SK-N-SH (cell line): Measurements from ENCODE around the gene GLIS1. TPM values are rescaled to one million over a fixed set of nuclear protein-coding genes. Genes with fewer than 3 reads are reported as not detected.

Source experiments
- CTCF ChIA-PET: fragments of 300-600, 350-600 bp; formaldehyde crosslinking; extraction: SDS; loops from one replicate; lab custom pipeline; 2021; lab: Yijun Ruan, JAX
- POLR2A ChIA-PET: fragments of 350-600 bp; sonication (Branson Sonifier 250); formaldehyde crosslinking; extraction: SDS; loops from one replicate; lab custom pipeline; 2020; ENCODE audit warnings: antibody characterized with exemption, inconsistent platforms; lab: Yijun Ruan, JAX
- DNase-seq: peaks from one replicate; pipeline ENCODE4 v3.0.0; 2012
- H2AFZ ChIP-seq: fragments of 200-600 bp; sonication (generic); 2 replicates; pipeline ENCODE4 v1.8.1; 2016; ENCODE audit warnings: antibody characterized with exemption, mild to moderate bottlenecking, low read depth
- H3F3A ChIP-seq: fragments of 200-600 bp; sonication (generic); replicated peaks from 2 replicates; pipeline ENCODE3; 2016; ENCODE audit warnings: antibody characterized with exemption, mild to moderate bottlenecking; ENCODE audit not compliant: insufficient read depth
- H3K27ac ChIP-seq, 2 experiments: fragments of 200-500 bp in 1 of 2; fragments of 200-600 bp in 1 of 2; sonication (Bioruptor generic) in 1 of 2; sonication (generic), shearing (Covaris generic) in 1 of 2; 2 replicates each; pipeline versions ENCODE4 v1.5.1 to v1.6.1; 2014 to 2016; ENCODE audit warnings: low read depth in 2 of 2, inconsistent platforms in 1 of 2, low read length in 1 of 2, mild to moderate bottlenecking in 1 of 2, mixed read lengths in 1 of 2
- H3K27me3 ChIP-seq: fragments of 200-600 bp; sonication (generic), shearing (Covaris generic); 2 replicates; pipeline ENCODE4 v1.6.1; 2016; ENCODE audit warnings: mixed run types; ENCODE audit not compliant: insufficient read depth
- H3K36me3 ChIP-seq, 2 experiments: fragments of 200-500 bp in 1 of 2; fragments of 200-600 bp in 1 of 2; sonication (Bioruptor generic) in 1 of 2; sonication (generic) in 1 of 2; replicated peaks in 1 of 2; 2 replicates each; pipeline versions ENCODE3 to v1.5.1; 2014 to 2016; ENCODE audit warnings: low read length in 1 of 2, mild to moderate bottlenecking in 1 of 2; ENCODE audit not compliant: insufficient read depth in 2 of 2, control insufficient read depth in 1 of 2
- H3K4me1 ChIP-seq, 2 experiments: fragments of 200-500 bp in 1 of 2; fragments of 200-600 bp in 1 of 2; sonication (Bioruptor generic) in 1 of 2; sonication (generic), shearing (Covaris generic) in 1 of 2; 2 replicates each; pipeline versions ENCODE4 v1.5.1 to v1.6.1; 2014 to 2016; ENCODE audit warnings: low read depth in 1 of 2, low read length in 1 of 2, mixed run types in 1 of 2; ENCODE audit not compliant: insufficient read depth in 2 of 2, control insufficient read depth in 1 of 2
- H3K4me2 ChIP-seq: fragments of 200-600 bp; sonication (generic), shearing (Covaris generic); 2 replicates; pipeline ENCODE4 v1.6.1; 2017; ENCODE audit warnings: mixed run types
- H3K4me3 ChIP-seq, 2 experiments: fragments of 200-500 bp in 1 of 2; fragments of 200-600 bp in 1 of 2; sonication (Bioruptor generic) in 1 of 2; sonication (generic), shearing (Covaris generic) in 1 of 2; 2 replicates each; pipeline versions ENCODE4 v1.5.1 to v1.8.1; 2014 to 2016; ENCODE audit warnings: low read depth in 2 of 2, inconsistent platforms in 1 of 2, low read length in 1 of 2, mild to moderate bottlenecking in 1 of 2, mixed read lengths in 1 of 2, moderate library complexity in 1 of 2
- H3K79me2 ChIP-seq: fragments of 200-600 bp; sonication (generic); 2 replicates; pipeline ENCODE4 v1.8.1; 2017; ENCODE audit warnings: mild to moderate bottlenecking; ENCODE audit not compliant: insufficient read depth
- H3K9ac ChIP-seq: fragments of 200-600 bp; sonication (generic); 2 replicates; pipeline ENCODE4 v1.6.1; 2017; ENCODE audit warnings: mixed run types
- H3K9me2 ChIP-seq: fragments of 200-600 bp; sonication (generic); 2 replicates; pipeline ENCODE4 v1.6.1; 2017; ENCODE audit warnings: mixed run types
- H3K9me3 ChIP-seq: fragments of 200-600 bp; sonication (generic); 2 replicates; pipeline ENCODE4 v1.6.1; 2017; ENCODE audit warnings: mixed run types, mild to moderate bottlenecking, moderate library complexity
- H4K20me1 ChIP-seq: fragments of 200-600 bp; sonication (generic); 2 replicates; pipeline ENCODE4 v1.6.1; 2017; ENCODE audit warnings: mild to moderate bottlenecking, mixed run types; ENCODE audit not compliant: insufficient read depth
- ELF1 ChIP-seq: IDR thresholded peaks from 2 replicates; pipeline ENCODE4 v1.4.0; 2012
- EZH2phosphoT487 ChIP-seq: fragments of 200-600 bp; sonication (generic); IDR thresholded peaks from 2 replicates; pipeline ENCODE4 v1.6.1; 2017; ENCODE audit warnings: low read depth, mixed run types, mild to moderate bottlenecking, antibody characterized with exemption, moderate library complexity, borderline replicate concordance
- GABPA ChIP-seq: IDR thresholded peaks from 2 replicates; pipeline ENCODE4 v1.4.0; 2012; ENCODE audit warnings: low read depth, mild to moderate bottlenecking
- JUND ChIP-seq: IDR thresholded peaks from 2 replicates; pipeline ENCODE4 v1.4.0; 2012
- MEF2A ChIP-seq: IDR thresholded peaks from 2 replicates; pipeline ENCODE4 v1.4.0; 2012; ENCODE audit warnings: low read depth, borderline replicate concordance
- NRF1 ChIP-seq: IDR thresholded peaks from 2 replicates; pipeline ENCODE4 v1.6.1; 2012; ENCODE audit warnings: low read depth, mild to moderate bottlenecking, low read length
- POLR2AphosphoS5 ChIP-seq: IDR thresholded peaks from 2 replicates; pipeline ENCODE4 v1.6.1; 2012; ENCODE audit warnings: low read depth, low read length
- RAD21 ChIP-seq: IDR thresholded peaks from 2 replicates; pipeline ENCODE4 v1.6.1; 2012; ENCODE audit warnings: mild to moderate bottlenecking, low read length
- RCOR1 ChIP-seq: fragments of 150-350 bp; IDR thresholded peaks from 2 replicates; pipeline ENCODE4 v1.6.1; 2017; ENCODE audit warnings: antibody characterized with exemption, low read length
- RFX5 ChIP-seq: IDR thresholded peaks from 2 replicates; pipeline ENCODE4 v1.6.1; 2012; ENCODE audit warnings: mild to moderate bottlenecking, improper control_type of control experiment, low read length
- SMC3 ChIP-seq: IDR thresholded peaks from 2 replicates; pipeline ENCODE4 v1.6.1; 2012; ENCODE audit warnings: low read depth, low read length, improper control_type of control experiment
- YY1 ChIP-seq: IDR thresholded peaks from 2 replicates; pipeline ENCODE4 v1.4.0; 2012; ENCODE audit warnings: low read depth, mild to moderate bottlenecking
- WGBS: methylation state at CpG from one replicate; pipeline ENCODE4 v1.1.6; 2017; ENCODE audit warnings: low lambda C conversion rate; 5-methylcytosine and 5-hydroxymethylcytosine counted together
- polyA plus RNA-seq, 3 experiments: library from polyadenylated mRNA; depleted of rRNA; stranded (reverse); fragments of >200 nt; gene quantifications; 2 replicates each; pipeline ENCODE4 v1.2.3, GENCODE V29; 2012
- TF ChIP-seq, protein P1 (sequence below): IDR thresholded peaks from 2 replicates; pipeline ENCODE4 v1.4.0; 2012; ENCODE audit warnings: low read depth, borderline replicate concordance
- TF ChIP-seq, protein P2 (sequence below): fragments of 150-350 bp; IDR thresholded peaks from 2 replicates; pipeline ENCODE4 v1.6.1; 2016; ENCODE audit warnings: mild to moderate bottlenecking, low read depth, low read length
- TF ChIP-seq, protein P3 (sequence below): IDR thresholded peaks from 2 replicates; pipeline ENCODE4 v1.4.0; 2012; ENCODE audit warnings: low read depth, borderline replicate concordance
- TF ChIP-seq, protein P4 (sequence below): fragments of 200-600 bp; sonication (generic); IDR thresholded peaks from 2 replicates; pipeline ENCODE4 v1.6.1; 2017; ENCODE audit warnings: antibody characterized with exemption, mild to moderate bottlenecking, moderate library complexity
- TF ChIP-seq, protein P5 (sequence below): IDR thresholded peaks from 2 replicates; pipeline ENCODE4 v1.4.0; 2012; ENCODE audit warnings: low read depth
- TF ChIP-seq, protein P6 (sequence below): fragments of 150-350 bp; IDR thresholded peaks from 2 replicates; pipeline ENCODE4 v1.6.1; 2017; ENCODE audit warnings: antibody characterized with exemption, low read length, low read depth, borderline replicate concordance

Gene GLIS1
- polyA plus RNA-seq, 1 of the 3 experiments (the other 2 are of a cell fraction) = 0.13 TPM

DNA sequence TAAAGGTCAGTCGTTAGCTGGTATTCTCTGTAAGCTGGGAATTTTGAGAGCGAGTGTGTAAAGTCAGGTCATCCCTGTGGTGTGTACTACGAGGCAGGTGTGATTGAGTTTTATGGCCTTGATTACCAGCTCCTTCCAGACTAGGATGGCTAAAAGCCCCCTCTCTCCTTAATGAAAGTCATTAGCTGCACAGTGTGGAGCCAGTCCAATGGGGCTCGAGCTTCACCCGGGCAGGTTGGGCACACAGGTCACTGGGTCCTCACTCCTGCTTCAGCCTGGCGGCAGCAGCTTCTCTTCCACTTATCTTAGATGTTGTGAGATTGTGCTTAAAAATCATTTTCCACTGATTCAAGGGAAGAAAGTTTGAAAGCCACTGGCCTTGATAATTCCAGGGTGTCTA, 276.8 kb downstream of the GLIS1 start:
- H3K4me1 ChIP-seq = peaks cover 0 to 18% of the 10 kb centered on the region in 2 experiments; a peak in 1 of 4 replicates
- CTCF ChIA-PET = interaction anchor here (0.7 to 1.9 kb wide), 12 partner anchors 10 to 292 kb away, joined by 3 to 10 read pairs (median 3); no protein-coding TSS in a partner anchor
- H2AFZ ChIP-seq = no peak overlapping the region
- POLR2A ChIA-PET = no interaction called here
- peak overlapping the region in 1 of 2 experiments; percentile 76; a peak in 1 of 4 replicates for H3K27ac ChIP-seq
- H3K9me3 ChIP-seq = no peaks in the 10 kb centered on the region
- TF ChIP-seq, protein P1, sequence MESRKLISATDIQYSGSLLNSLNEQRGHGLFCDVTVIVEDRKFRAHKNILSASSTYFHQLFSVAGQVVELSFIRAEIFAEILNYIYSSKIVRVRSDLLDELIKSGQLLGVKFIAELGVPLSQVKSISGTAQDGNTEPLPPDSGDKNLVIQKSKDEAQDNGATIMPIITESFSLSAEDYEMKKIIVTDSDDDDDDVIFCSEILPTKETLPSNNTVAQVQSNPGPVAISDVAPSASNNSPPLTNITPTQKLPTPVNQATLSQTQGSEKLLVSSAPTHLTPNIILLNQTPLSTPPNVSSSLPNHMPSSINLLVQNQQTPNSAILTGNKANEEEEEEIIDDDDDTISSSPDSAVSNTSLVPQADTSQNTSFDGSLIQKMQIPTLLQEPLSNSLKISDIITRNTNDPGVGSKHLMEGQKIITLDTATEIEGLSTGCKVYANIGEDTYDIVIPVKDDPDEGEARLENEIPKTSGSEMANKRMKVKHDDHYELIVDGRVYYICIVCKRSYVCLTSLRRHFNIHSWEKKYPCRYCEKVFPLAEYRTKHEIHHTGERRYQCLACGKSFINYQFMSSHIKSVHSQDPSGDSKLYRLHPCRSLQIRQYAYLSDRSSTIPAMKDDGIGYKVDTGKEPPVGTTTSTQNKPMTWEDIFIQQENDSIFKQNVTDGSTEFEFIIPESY = no peak
- TF ChIP-seq RAD21 (no peak), YY1 (no peak), GABPA (no peak), POLR2AphosphoS5 (no peak), EZH2phosphoT487 (no peak)
- TF ChIP-seq, protein P2, sequence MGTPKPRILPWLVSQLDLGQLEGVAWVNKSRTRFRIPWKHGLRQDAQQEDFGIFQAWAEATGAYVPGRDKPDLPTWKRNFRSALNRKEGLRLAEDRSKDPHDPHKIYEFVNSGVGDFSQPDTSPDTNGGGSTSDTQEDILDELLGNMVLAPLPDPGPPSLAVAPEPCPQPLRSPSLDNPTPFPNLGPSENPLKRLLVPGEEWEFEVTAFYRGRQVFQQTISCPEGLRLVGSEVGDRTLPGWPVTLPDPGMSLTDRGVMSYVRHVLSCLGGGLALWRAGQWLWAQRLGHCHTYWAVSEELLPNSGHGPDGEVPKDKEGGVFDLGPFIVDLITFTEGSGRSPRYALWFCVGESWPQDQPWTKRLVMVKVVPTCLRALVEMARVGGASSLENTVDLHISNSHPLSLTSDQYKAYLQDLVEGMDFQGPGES = no peak
- TF ChIP-seq, protein P3, sequence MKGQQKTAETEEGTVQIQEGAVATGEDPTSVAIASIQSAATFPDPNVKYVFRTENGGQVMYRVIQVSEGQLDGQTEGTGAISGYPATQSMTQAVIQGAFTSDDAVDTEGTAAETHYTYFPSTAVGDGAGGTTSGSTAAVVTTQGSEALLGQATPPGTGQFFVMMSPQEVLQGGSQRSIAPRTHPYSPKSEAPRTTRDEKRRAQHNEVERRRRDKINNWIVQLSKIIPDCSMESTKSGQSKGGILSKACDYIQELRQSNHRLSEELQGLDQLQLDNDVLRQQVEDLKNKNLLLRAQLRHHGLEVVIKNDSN = no peak
- no peaks in the 10 kb centered on the region for H3K79me2 ChIP-seq
- no peak overlapping the region for H3K4me2 ChIP-seq
- no peaks in the 10 kb centered on the region for H3K9me2 ChIP-seq
- WGBS = 83% methylated on average over 6 of the region's 6 CpGs
- no peaks in the 10 kb centered on the region for H3F3A ChIP-seq
- H3K36me3 ChIP-seq = no peaks in the 10 kb centered on the region
- no peak for DNase-seq
- H4K20me1 ChIP-seq = no peaks in the 10 kb centered on the region
- no peaks in the 10 kb centered on the region; the same call in 1 of the 2 replicates for H3K27me3 ChIP-seq
- no peak overlapping the region for H3K9ac ChIP-seq
- H3K4me3 ChIP-seq = no peak overlapping the region

DNA sequence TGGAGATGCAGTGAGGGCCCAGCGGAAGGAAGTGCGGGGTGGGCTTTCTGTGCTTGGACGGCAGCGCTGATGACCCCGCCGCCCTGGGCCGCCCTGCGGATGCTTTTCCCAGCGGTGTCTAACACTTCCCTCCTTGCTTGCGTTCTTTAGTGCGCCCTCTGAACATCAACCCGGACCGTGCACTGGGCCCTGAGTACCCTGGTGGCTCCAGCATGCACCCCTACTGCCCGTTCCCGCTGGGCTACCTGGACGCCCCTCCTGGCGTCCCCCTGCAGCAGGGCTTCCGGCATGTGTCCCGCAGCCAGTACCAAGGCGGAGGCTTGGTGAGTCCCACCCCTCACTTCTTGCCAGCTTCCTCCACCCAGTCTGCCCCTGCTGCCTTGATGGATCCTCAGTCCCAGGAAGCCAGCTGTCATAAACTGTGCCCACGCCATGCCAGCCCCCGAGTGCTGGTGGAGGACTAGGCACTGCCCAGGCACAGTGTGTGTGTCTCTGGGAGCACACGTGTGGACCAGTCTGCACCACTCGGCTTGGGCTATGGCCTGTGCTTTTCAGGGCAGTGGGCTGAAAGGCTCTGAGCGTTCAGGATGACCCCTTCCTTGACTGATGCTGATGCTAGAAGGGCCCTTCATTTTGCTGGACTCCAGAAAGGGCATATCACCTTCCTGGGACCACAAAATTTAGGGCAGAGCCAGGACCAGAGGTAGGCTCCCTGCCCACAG, 277.5 kb downstream of the GLIS1 start:
- Histone ChIP-seq H3K79me2 (no peaks in the 10 kb centered on the region), H2AFZ (no peak overlapping the region), H3K4me1 (peaks cover 0 to 18% of the 10 kb centered on the region in 2 experiments; a peak in 1 of 4 replicates), H4K20me1 (no peaks in the 10 kb centered on the region), H3K9me2 (no peaks in the 10 kb centered on the region), H3K9me3 (no peaks in the 10 kb centered on the region), H3F3A (no peaks in the 10 kb centered on the region), H3K4me2 (no peak overlapping the region), H3K36me3 (no peaks in the 10 kb centered on the region), H3K9ac (no peak overlapping the region), H3K4me3 (no peak overlapping the region), H3K27ac (no peak overlapping the region), H3K27me3 (no peaks in the 10 kb centered on the region; the same call in 1 of the 2 replicates)
- no peak for DNase-seq
- ChIA-PET CTCF (interaction anchor here (0.7 to 1.9 kb wide), 10 partner anchors 10 to 293 kb away, joined by 3 to 10 read pairs (median 4); no protein-coding TSS in a partner anchor), POLR2A (no interaction called here)
- 80% methylated on average over 4 of the region's 25 CpGs for WGBS
- TF ChIP-seq JUND (no peak), NRF1 (no peak), RFX5 (no peak), SMC3 (no peak), ELF1 (no peak), RCOR1 (no peak), MEF2A (no peak)
- TF ChIP-seq, protein P4, sequence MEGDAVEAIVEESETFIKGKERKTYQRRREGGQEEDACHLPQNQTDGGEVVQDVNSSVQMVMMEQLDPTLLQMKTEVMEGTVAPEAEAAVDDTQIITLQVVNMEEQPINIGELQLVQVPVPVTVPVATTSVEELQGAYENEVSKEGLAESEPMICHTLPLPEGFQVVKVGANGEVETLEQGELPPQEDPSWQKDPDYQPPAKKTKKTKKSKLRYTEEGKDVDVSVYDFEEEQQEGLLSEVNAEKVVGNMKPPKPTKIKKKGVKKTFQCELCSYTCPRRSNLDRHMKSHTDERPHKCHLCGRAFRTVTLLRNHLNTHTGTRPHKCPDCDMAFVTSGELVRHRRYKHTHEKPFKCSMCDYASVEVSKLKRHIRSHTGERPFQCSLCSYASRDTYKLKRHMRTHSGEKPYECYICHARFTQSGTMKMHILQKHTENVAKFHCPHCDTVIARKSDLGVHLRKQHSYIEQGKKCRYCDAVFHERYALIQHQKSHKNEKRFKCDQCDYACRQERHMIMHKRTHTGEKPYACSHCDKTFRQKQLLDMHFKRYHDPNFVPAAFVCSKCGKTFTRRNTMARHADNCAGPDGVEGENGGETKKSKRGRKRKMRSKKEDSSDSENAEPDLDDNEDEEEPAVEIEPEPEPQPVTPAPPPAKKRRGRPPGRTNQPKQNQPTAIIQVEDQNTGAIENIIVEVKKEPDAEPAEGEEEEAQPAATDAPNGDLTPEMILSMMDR = no peak
- TF ChIP-seq, protein P1 = no peak
- TF ChIP-seq, protein P5, sequence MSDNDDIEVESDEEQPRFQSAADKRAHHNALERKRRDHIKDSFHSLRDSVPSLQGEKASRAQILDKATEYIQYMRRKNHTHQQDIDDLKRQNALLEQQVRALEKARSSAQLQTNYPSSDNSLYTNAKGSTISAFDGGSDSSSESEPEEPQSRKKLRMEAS = no peak
- TF ChIP-seq, protein P6, sequence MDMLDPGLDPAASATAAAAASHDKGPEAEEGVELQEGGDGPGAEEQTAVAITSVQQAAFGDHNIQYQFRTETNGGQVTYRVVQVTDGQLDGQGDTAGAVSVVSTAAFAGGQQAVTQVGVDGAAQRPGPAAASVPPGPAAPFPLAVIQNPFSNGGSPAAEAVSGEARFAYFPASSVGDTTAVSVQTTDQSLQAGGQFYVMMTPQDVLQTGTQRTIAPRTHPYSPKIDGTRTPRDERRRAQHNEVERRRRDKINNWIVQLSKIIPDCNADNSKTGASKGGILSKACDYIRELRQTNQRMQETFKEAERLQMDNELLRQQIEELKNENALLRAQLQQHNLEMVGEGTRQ = no peak
